Measurements from ENCODE around the gene BMP7. TPM values are rescaled to one million over a fixed set of nuclear protein-coding genes. Genes with fewer than 3 reads are reported as not detected.

BMP7 gene
- total RNA-seq, 1 donor from 2014 or later, result not detected

DNA sequence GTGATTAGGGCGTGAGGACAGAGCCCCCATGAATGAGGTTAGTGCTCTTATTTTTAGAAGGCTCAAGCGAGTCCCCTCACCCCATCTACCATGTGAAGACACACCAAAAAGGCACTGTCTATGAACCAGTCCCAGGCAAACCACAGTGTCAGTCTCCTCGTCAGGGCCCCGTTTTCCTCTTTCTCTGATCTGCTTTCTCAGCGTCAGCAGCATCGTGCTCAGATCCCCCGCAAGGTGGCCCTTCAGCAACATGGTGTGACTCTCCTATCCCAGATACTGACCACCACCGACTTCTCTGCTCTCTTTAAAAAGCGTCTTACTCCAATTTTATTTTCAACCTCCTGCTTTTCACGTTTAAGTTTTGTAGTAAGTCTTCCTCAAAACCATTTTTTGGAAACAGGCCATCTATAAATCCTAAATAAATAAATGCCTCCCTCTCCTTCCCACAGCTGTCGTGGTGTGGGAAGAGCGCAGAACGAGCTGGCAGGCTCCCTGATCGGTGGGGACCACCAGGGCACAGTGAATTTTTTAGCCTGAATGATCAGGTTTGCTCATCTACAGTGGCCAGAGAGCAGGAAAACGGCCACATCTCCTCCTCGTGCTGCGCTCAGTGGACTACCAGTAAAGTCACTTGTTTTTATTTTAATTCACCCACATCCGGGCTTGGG is 113.1 kb downstream of the BMP7 start:
- DNase-seq (ENCODE audit: low read depth in 2 of 2), result no peak

DNA sequence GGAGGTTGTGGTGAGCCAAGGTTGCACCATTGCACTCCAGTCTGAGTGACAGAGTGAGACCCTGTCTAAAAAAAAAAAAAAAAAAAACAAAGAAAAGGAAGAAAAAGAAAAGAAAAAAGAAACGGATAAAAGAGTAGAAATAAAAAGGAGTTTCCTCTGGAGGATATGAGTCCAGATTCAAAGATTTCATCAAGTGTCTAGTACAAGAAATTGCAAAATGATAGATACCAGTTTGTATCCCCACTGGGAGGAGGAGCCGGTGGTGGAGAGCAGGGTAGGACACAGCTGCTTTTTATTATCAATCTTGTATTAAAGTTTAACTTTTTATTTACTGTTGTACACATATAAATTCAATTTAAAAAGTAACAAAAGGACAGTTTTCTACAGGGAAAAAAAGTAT is 113.9 kb downstream of the BMP7 start:
- DNase-seq (ENCODE audit: low read depth in 2 of 2), result no peak

DNA sequence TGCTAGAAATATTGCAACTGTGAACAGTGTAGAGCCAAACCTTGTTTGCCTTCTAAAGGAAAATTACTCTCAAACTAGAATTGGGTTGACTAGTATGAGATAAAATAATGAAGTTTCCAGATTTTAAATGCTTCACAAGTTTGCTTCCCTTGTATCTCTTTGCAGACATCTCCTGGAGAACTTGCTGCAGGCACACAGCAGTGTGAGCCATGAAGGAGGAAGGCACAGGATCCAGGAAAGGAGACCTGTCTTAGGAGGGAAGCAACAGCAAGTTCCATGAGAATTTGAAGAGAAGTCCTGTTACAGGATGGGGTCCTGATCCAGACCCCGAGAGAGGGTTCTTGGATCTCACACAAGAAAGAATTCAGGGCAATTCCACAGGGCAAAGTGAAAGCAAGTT is 115.9 kb downstream of the BMP7 start:
- no peak for DNase-seq (ENCODE audit: low read depth in 2 of 2)

DNA sequence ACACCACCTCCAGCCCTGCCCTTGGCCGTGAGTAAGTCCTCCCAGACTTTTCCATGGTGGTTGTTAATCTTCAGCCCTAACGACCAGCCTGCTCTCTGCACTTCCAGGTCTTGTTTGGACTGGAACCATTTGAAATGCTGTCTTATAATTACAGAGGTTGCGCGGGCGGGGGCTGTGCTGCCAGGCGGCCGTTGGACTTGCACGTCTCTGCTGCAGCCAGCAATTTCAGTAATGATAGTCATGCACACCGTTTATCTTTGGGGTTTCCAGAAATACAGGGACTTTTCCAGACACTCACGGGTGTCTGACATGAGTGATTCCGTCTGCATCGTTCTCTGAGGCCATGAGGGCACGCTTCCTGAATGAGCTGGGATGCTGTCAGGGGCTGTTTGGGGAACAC is 118.2 kb downstream of the BMP7 start:
- no peak for DNase-seq (ENCODE audit: low read depth in 2 of 2)

DNA sequence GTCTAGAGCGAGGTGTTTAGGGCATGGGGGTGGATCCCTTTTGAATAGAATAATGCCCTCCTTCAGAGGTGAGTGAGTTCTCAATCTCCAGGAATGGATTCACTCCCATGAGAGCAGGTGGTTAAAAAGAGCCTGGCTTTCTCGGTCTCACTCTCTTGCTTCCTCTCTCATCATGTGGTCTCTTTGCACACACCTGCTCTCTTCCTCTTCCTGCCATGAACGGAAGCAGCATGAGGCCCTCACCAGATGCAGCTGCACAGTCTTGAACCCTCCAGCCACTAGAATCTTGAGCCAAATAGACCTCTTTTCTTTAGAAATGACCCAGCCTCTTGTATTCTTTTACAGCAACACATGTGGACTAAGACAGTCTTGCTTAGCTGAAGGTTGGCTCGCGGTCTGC is 119.3 kb downstream of the BMP7 start:
- DNase-seq (ENCODE audit: low read depth in 2 of 2), result no peak

DNA sequence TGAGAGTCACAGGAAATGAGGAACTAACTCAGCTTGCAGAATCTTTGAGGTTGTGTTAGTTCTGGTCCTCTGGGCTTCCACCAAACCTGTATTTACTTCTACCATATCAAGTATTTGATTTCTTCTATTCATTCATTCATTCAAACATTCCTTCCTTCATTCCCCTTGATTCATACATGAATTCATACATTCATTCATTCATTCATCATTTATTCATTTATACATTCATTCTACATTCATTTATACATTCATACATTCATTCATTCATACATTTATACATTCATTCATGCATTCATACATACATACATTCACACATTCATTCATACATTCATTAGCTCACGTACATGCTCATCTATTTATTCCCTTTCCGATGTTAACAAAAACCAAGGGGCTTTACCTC is 120.3 kb downstream of the BMP7 start:
- DNase-seq (ENCODE audit: low read depth in 2 of 2), result no peak

DNA sequence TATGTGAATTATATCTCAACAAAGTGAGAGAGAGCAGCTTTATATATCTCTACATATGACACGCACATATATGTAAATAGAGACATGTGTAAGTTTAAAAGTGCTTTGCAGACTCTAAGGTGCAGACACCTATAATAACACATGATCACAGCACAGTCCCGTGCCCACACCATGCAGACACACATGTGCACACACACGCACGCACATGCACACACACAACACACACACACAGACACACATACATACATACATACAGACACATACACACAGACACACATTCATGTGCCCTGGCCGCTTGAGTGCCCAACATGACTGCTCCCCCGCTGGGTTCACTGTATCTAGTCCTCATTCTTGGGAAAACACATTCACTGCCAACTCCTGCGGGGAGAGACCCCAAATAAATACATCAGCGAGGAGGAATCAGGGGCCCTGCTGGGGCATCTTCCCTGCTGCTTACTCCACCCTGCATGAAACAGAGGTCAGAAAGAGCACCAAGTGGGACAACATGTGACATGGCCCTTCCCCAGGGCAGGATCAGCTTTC is 121.3 kb downstream of the BMP7 start:
- DNase-seq (ENCODE audit: low read depth in 2 of 2), result no peak

DNA sequence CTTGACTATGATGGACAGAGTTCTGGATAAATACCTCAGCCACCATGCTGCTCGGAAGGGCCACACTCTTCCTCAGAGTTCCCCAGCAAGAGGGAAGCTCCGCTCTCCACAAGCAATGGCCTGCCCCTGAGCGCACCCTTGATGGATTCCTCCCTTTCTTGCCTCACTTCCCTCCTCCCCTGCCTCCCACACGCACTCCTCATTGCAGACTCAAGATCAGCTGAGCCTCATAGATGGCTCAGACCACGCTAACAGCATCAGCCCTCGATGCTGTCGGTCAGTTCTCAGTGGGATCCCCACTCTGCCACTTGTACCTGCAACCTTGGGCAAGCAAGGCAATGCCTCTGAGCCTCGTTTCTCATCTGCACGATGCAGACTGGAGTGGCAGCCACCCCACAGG is 123.3 kb downstream of the BMP7 start:
- no peak for DNase-seq (ENCODE audit: low read depth in 2 of 2)

DNA sequence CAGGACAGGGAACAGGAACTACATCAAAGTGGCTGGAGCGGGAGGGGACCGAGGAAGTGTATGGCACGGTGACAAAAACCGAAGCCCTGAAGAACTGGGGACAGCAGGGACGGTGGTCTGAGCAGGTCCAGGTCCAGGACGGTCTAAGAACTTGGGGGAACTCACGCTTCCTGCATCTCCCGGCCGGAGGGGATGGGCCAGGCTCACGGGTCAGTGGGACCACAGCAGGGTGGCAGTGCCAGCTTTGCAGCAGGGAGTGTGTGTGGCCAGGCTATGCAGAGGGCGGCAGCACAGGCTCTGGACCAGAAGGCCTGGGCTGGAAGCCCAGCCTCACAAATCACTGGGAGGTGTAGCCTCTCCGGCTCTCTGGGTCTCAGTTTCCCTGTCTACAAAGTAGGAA is 123.8 kb downstream of the BMP7 start:
- DNase-seq (ENCODE audit: low read depth in 2 of 2), result no peak

DNA sequence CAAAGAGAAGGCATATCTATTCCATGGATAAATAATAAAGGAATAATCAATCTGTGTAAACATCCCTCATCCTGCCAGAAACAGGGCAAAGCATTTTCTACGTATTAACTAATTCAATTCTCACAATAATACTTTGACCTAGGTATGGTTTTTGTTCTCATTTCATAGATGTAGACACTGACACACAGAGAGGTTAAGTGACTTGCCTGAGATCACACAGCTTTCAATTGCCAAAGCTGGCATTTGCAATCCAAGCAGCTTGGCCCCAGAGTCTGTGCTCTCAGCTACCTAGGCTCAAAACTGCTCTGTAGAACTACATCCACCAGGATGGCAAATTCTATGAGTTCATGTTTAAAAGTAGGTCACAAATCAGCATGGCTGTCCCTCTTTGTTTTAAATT is 124.9 kb downstream of the BMP7 start:
- no peak for DNase-seq (ENCODE audit: low read depth in 2 of 2)

DNA sequence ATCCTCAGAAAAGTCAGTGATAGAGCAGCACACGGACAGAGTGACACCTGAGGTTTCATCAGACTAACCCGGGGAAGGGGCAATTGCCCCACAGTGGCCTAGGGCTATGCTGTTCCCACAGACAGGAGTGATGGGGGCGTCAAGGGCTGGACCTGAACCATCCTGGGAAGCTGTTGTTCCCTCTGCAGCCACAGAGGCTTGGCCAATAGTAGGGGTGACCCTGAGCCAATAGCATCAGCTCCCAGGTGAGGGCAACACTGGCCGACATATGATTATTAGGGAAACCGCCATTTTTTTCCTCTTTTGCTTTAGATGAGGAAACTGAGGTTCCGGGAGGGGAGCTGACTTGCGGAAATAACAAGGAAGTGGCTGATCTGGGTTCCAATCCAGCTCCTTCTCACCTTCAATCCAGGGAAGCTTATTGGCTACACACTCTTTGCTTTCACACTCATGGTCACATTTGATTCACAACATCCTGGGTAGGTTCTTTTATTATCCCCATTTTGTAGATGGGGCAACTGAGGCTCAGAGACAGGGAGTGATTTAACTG is 126.0 kb downstream of the BMP7 start:
- DNase-seq (ENCODE audit: low read depth in 2 of 2), result no peak

DNA sequence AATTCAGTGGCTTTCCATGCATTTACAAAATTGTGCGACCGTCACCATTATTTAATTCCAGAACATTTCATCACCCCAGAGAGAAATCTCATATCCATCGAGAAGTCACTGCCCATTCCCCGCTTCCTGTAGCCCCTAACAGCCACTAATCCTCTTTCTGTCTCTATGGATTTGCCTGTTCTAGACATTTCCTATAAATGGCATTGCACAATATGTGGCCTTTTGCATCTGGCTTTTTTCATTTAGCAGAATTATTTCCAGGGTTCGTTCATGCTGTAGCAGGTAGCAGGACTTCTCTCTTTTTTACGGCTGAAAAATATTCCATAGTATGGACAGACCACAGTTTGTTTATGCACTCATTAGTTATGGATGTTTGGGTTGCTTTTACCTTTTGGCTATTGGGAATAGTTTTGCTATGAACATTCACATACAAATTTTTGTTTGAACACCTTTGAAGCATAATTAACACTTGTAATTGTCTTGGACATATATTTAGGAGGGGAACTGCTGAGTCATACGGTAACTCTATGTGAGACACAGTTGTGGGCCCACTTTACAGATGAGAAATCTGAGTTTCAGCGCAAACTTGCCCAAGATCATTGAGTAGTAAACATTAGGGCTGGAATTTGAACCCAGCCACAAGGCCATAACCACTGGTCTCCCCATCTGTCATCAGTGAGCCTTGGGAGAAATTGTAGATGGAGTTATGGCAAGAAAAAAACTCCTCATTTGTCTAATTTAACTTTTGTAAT is 126.9 kb downstream of the BMP7 start:
- no peak for DNase-seq (ENCODE audit: low read depth in 2 of 2)

DNA sequence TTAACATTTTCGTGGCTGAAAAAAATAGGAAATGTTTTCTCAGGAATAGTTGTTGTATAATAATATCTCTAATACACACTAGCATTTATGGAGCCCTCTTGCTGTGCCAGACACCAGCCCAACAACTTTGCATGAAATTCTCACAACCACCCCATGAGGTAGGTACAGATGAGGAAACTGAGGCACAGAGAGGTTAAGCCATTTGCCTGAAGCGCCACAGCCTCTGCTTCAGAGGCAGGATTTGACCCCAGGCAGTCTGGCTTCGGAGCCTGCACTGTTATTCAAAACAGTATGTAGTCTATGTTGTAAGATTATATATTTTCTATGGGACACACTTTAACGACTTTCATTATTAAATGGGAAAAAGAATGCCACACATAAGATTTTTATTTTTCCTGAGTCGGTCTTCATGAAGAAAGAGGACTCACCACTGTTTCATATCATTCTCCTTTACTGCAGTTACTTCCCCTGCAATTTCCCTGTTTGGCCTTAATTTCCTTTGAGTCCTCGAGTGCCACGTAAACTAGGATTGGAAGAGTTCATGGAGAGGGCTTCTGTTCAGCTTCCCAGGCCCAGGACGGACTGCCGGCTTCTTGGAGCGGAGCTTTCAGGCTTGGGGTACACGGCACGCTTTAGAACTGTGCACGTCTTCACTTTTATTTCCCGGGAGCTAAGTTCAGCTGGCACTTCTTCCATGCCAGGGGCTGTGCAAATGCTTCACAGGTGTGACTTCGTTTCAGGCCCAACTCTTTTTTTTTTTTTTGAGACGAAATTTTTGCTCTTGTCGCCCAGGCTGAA is 128.0 kb downstream of the BMP7 start:
- DNase-seq (ENCODE audit: low read depth in 2 of 2), result no peak

DNA sequence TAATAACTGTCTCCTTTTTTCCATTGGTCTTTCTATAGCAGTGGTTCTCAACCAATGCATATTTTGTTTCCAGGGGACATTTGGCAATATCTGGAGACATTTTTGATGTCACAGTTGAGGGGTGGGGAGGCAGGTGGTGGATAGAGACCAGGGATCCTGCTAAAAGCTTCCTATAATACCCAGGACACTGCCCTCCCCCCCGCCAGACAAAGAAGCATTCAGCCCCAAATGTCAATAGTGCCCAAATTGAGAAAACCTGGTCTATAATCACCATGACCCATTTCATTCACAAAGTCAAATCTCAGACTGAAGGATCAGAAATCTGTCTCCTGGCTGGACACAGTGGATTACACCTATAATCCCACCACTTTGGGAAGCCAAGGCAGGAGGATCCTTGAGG is 128.8 kb downstream of the BMP7 start:
- DNase-seq (ENCODE audit: low read depth in 2 of 2), result no peak

DNA sequence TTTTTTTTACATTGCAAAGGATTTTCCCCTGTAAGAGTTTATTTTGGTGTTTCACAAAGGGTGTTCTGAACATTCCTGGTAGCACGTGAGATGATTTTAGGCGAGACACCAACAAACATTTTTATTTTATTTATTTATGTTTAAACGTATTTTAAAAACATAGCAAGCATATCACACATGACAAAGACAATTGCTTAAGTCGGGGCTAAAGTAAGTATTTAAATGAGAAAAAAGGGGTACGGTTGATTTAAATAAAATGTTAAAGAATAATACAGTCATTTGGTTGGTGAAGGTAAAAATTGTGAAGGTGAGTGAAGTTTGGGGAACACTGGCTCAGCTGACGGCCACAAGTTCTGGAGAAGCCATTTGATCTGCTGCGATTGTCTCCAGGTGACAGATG is 129.7 kb downstream of the BMP7 start:
- DNase-seq (ENCODE audit: low read depth in 2 of 2), result no peak

DNA sequence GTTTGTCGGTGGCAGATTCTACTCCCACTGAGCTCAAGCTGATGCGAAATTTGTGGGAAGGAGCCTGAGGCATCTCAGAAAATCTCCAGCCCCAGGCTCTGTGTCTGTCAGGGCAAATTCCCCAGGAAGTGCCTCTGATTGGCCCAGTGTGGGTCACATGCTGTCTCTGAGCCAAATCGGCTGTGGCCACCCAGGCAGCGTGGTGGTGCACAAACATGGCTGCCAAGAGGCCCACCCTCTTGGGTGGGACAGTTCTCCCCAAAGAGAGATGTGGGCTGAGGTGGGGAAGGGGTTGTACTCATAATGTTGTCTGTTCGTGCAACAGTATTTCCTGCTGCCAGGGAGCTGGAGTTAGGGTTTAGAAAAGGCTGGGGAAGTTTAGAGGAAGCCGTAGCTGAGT is 130.6 kb downstream of the BMP7 start:
- DNase-seq (ENCODE audit: low read depth in 2 of 2), result no peak

DNA sequence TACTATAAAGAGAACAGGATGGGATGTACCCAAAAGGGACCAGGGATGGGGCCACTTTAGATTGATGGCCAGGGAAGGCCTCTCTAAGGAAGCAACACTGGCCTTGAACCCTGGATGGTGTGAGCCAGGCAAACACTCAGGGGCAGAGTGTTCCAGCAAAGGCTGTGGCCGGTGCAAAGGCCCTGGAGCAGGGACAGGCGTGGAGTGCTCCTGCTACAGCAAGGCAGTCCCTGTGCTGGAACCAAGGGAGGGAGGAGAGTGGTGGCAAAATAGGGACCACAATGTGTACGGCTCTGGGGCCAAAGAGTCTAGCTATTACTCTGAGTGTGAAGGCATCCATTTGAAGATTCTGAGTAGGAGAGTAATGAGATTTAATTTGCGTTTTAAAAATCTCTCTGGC is 131.6 kb downstream of the BMP7 start:
- no peak for DNase-seq (ENCODE audit: low read depth in 2 of 2)

DNA sequence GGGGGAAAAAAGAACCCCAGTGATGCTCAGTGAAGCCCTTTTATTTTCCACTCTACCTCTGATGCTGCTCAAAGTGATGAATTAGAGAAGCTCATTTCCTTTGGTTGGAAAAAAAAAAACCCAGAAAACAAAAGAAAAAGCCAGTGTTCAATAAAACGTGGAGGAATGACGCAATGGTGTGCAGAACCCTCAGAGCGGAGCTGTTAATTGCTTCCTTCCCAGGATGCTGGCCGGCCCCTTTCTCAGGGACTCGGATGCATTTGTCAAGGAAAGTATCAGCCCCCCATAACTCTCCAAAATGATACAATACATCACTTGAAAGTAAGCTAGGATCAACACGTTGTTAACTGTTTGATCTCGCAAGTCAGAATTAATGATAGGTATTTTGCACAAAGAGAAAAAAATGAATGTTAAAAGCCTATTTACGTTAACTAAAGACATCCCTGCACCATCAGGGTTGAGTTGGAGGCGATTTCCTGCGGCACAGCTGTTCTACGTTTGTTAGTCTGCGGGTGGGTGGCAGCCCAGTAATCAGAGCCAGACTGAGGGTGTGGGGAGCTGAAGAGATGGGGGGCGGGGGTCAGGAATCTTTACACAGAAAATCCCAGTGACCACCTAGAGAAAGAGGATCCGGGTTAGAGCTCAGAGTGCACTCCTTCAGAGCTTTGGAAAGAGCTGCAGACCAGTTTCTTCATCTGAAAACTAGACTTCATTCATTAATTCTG is 132.4 kb downstream of the BMP7 start:
- DNase-seq (ENCODE audit: low read depth in 2 of 2), result no peak

DNA sequence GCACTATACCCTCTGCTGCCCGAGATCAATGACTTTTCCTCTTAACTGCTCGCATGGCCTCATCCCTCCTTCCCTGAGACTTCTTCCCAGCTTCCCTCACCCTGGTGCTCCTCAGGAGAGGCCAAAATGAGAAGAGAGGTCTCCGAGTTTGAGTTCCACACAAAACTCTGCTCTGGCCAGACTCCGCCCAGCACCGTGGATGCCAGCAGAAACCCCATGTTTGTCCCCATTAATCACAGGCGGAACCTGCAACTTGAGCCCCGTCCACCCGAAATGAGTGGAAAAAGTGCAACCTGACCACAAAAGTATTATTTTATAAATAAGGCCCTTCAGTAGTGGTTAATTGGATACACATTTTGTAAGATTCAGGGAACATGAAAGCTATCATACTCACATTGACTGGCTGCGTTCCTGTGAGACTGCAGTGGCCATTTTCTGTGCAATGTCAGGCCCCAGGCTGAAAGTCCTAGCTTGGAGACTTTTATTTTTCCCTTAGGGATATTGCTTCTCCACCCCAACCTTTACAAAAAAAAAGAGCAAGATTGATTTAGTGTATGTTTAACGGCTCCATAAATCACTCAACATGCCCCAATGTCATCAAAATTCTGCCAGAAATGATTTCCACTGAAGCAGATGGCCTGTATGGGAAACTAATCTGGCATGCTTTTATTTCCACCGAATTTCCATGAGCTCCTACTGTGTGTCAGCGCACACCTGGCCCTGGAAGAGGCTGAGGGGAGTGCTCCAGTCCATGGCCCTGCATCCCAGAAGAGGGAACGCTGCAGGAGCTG is 134.6 kb downstream of the BMP7 start:
- no peak for DNase-seq (ENCODE audit: low read depth in 2 of 2)

DNA sequence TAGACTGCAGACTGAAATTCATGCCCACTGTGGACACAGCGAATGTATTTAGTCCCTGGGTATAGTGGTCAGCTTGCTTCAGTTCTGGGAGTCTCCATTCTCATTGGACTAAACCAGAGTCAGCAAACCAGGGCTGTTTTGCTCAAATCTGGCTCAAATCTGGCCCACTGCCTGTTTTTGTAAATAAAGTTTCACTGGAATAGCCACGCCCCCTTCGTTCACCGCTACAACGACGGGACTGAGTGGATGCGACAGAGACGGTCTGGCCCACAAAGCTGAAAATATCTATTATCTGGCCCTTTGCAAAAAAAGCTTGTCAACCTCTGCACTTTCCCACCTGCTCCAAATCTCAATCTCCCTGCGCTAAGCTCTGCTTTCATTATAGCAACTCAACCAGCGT is 135.4 kb downstream of the BMP7 start:
- DNase-seq (ENCODE audit: low read depth in 2 of 2), result no peak

All from lung microvascular endothelial cell (primary cell).